Muscle layer of colon (tissue), 2 donors: Measurements from ENCODE around the gene ST13.
"Not testable (repeated sequence)": the region's sequence is repeated elsewhere in the genome, so short reads cannot be mapped to it uniquely, and the experiment has no call there.

Source experiments
- H3K27ac ChIP-seq: one replicate; pipeline ENCODE4 v1.7.0; 2013; ENCODE audit warnings: low read depth, mild to moderate bottlenecking, low read length, moderate library complexity
- H3K27me3 ChIP-seq, 2 donors: one replicate each; pipeline ENCODE4 v1.7.0; 2013; ENCODE audit warnings: low read length in 2 of 2, mild to moderate bottlenecking in 2 of 2; ENCODE audit not compliant: insufficient read depth in 2 of 2, control insufficient read depth in 1 of 2
- H3K36me3 ChIP-seq: one replicate; pipeline ENCODE4 v1.7.0; 2013; ENCODE audit warnings: mild to moderate bottlenecking, low read length; ENCODE audit not compliant: insufficient read depth
- H3K4me1 ChIP-seq: one replicate; pipeline ENCODE4 v1.7.0; 2013; ENCODE audit warnings: mild to moderate bottlenecking, low read length; ENCODE audit not compliant: insufficient read depth
- H3K4me3 ChIP-seq, 2 donors: one replicate each; pipeline ENCODE4 v1.7.0; 2013; ENCODE audit warnings: low read length in 2 of 2, low read depth in 1 of 2, mild to moderate bottlenecking in 1 of 2, moderate library complexity in 1 of 2
- H3K9ac ChIP-seq: one replicate; pipeline ENCODE4 v1.7.0; 2013; ENCODE audit warnings: low read length
- H3K9me3 ChIP-seq: one replicate; pipeline ENCODE4 v1.7.0; 2013; ENCODE audit warnings: mild to moderate bottlenecking, low read length
- donor health status: abdominal sarcoma.
- donor health status: Adenocarcinoma of cecum.

The ST13 gene

GRCh38 chr22:40834619-40835018, 21.8 kb downstream of the ST13 start:
- no peaks in the 10 kb centered on the region for H3K27me3 ChIP-seq
- H3K27ac ChIP-seq = no peak overlapping the region
- no peak overlapping the region for H3K4me3 ChIP-seq
- peaks cover 62% of the 10 kb centered on the region for H3K36me3 ChIP-seq
- no peaks in the 10 kb centered on the region for H3K9me3 ChIP-seq
- H3K9ac ChIP-seq = no peak overlapping the region
- no peaks in the 10 kb centered on the region for H3K4me1 ChIP-seq

- H3K9ac ChIP-seq = no peak overlapping the region
- H3K27me3 ChIP-seq = no peaks in the 10 kb centered on the region
- no peaks in the 10 kb centered on the region for H3K4me1 ChIP-seq
- peaks cover 49% of the 10 kb centered on the region for H3K36me3 ChIP-seq
- H3K9me3 ChIP-seq = no peaks in the 10 kb centered on the region
- no peak overlapping the region for H3K27ac ChIP-seq
- no peak overlapping the region for H3K4me3 ChIP-seq
Measured at GRCh38 chr22:40829131-40829530, 27.3 kb downstream of the ST13 start.

- H3K4me3 ChIP-seq = no peak overlapping the region
- no peaks in the 10 kb centered on the region for H3K4me1 ChIP-seq
- H3K9me3 ChIP-seq = no peaks in the 10 kb centered on the region
- H3K36me3 ChIP-seq = peaks cover 39% of the 10 kb centered on the region
- no peak overlapping the region for H3K27ac ChIP-seq
- no peak overlapping the region for H3K9ac ChIP-seq
- no peaks in the 10 kb centered on the region for H3K27me3 ChIP-seq
Measured at GRCh38 chr22:40826984-40827741, 29.3 kb downstream of the ST13 start.

GRCh38 chr22:40826292-40826691, 30.1 kb downstream of the ST13 start:
- not testable (repeated sequence) for H3K27ac ChIP-seq, H3K4me1 ChIP-seq, H3K27me3 ChIP-seq, H3K4me3 ChIP-seq, H3K9me3 ChIP-seq, H3K9ac ChIP-seq
- H3K36me3 ChIP-seq = peaks cover 31% of the 10 kb centered on the region

- peaks cover 8% of the 10 kb centered on the region for H3K4me1 ChIP-seq
- no peak overlapping the region for H3K27ac ChIP-seq
- no peaks in the 10 kb centered on the region for H3K27me3 ChIP-seq
- no peak overlapping the region for H3K4me3 ChIP-seq
- H3K9ac ChIP-seq = no peak overlapping the region
- H3K36me3 ChIP-seq = peaks cover 16% of the 10 kb centered on the region
- no peaks in the 10 kb centered on the region for H3K9me3 ChIP-seq
Measured at GRCh38 chr22:40823426-40823825, 33.0 kb downstream of the ST13 start.

GRCh38 chr22:40819599-40820140, 36.8 kb downstream of the ST13 start:
- H3K4me3 ChIP-seq = peak overlapping the region; percentile 73 to 90
- no peaks in the 10 kb centered on the region for H3K27me3 ChIP-seq
- no peaks in the 10 kb centered on the region for H3K9me3 ChIP-seq
- peak overlapping the region; percentile 67 for H3K9ac ChIP-seq
- H3K36me3 ChIP-seq = peaks cover 8% of the 10 kb centered on the region
- H3K4me1 ChIP-seq = peaks cover 22% of the 10 kb centered on the region
- peak overlapping the region; percentile 84 for H3K27ac ChIP-seq

- Histone ChIP-seq H3K27ac (peak within 1 kb of the TSS; percentile 84), H3K27me3 (no peaks in the 10 kb centered on the region), H3K9ac (peak within 1 kb of the TSS; percentile 72), H3K36me3 (peaks cover 8% of the 10 kb centered on the region), H3K4me1 (peaks cover 22% of the 10 kb centered on the region), H3K4me3 (peak within 1 kb of the TSS; percentile 73 to 90), H3K9me3 (no peaks in the 10 kb centered on the region)
Measured at GRCh38 chr22:40818747-40819598, 37.5 kb downstream of the ST13 start, which contains the start of gene SLC25A17. Gene SLC25A17, minus strand, starts transcription at chr22:40819346. Its CDS starts 98 bp downstream, at chr22:40819248.

- no peaks in the 10 kb centered on the region for H3K27me3 ChIP-seq
- no peaks in the 10 kb centered on the region for H3K9me3 ChIP-seq
- peaks cover 8% of the 10 kb centered on the region for H3K36me3 ChIP-seq
- peak overlapping the region; percentile 72 for H3K9ac ChIP-seq
- peak overlapping the region; percentile 73 to 90 for H3K4me3 ChIP-seq
- peak overlapping the region; percentile 84 for H3K27ac ChIP-seq
- peaks cover 22% of the 10 kb centered on the region for H3K4me1 ChIP-seq
Measured at GRCh38 chr22:40818192-40818746, 38.2 kb downstream of the ST13 start.

- no peak overlapping the region for H3K9ac ChIP-seq
- no peaks in the 10 kb centered on the region for H3K27me3 ChIP-seq
- no peak overlapping the region for H3K27ac ChIP-seq
- H3K4me3 ChIP-seq = peak overlapping the region in 1 of 2 donors; percentile 90
- H3K4me1 ChIP-seq = peaks cover 22% of the 10 kb centered on the region
- H3K36me3 ChIP-seq = peaks cover 7% of the 10 kb centered on the region
- no peaks in the 10 kb centered on the region for H3K9me3 ChIP-seq
Measured at GRCh38 chr22:40817737-40818136, 38.7 kb downstream of the ST13 start.

GRCh38 chr22:40813912-40814315, 42.5 kb downstream of the ST13 start:
- Histone ChIP-seq H3K9me3 (no peaks in the 10 kb centered on the region), H3K27ac (no peak overlapping the region), H3K9ac (no peak overlapping the region), H3K4me3 (no peak overlapping the region), H3K27me3 (no peaks in the 10 kb centered on the region), H3K36me3 (no peaks in the 10 kb centered on the region), H3K4me1 (peaks cover 15% of the 10 kb centered on the region)
